RWPE2 (cell line): ENCODE data around the gene ORM1.

ENCODE experiments used
- ATAC-seq: fragments of 200-7000 bp; cut with Tn5 transposase; 3 replicates; pipeline ENCODE4 v1.9.1; 2021; ENCODE audit warnings: low read depth
- DNase-seq: peaks from one replicate; pipeline ENCODE4 v3.0.0-alpha.2; 2020; ENCODE audit warnings: low spot score
- H3K27ac ChIP-seq: fragments of 450-650 bp; 2 replicates; pipeline ENCODE4 v1.5.1; 2017; ENCODE audit warnings: mild to moderate bottlenecking; ENCODE audit not compliant: poor library complexity, severe bottlenecking
- H3K27me3 ChIP-seq: fragments of 250-450 bp; sonication (Bioruptor Pico); 2 replicates; pipeline ENCODE4 v1.5.1; 2021; ENCODE audit warnings: mild to moderate bottlenecking, moderate library complexity; ENCODE audit not compliant: insufficient read depth, poor library complexity, severe bottlenecking
- H3K36me3 ChIP-seq: fragments of 250-450 bp; sonication (Bioruptor Pico); 2 replicates; pipeline ENCODE4 v1.5.1; 2020; ENCODE audit warnings: low read depth, mild to moderate bottlenecking, moderate library complexity
- H3K4me1 ChIP-seq: fragments of 250-450 bp; sonication (Bioruptor Pico); 2 replicates; pipeline ENCODE4 v1.5.1; 2021; ENCODE audit warnings: mild to moderate bottlenecking, moderate library complexity; ENCODE audit not compliant: insufficient read depth, poor library complexity, severe bottlenecking
- H3K4me3 ChIP-seq: fragments of 250-450 bp; sonication (Bioruptor Pico); 2 replicates; pipeline ENCODE4 v1.5.1; 2021; ENCODE audit warnings: mild to moderate bottlenecking, moderate library complexity; ENCODE audit not compliant: severe bottlenecking
- H3K9me3 ChIP-seq: fragments of 250-450 bp; sonication (Bioruptor Pico); 2 replicates; pipeline ENCODE4 v1.5.1; 2021; ENCODE audit warnings: mild to moderate bottlenecking, moderate library complexity; ENCODE audit not compliant: severe bottlenecking
- TF ChIP-seq, protein P1 (sequence below): fragments of 450-650 bp; IDR thresholded peaks from one replicate; pipeline ENCODE4 v1.5.1; 2017; ENCODE audit warnings: mild to moderate bottlenecking, moderate library complexity; ENCODE audit not compliant: poor library complexity, severe bottlenecking

Gene ORM1

DNA sequence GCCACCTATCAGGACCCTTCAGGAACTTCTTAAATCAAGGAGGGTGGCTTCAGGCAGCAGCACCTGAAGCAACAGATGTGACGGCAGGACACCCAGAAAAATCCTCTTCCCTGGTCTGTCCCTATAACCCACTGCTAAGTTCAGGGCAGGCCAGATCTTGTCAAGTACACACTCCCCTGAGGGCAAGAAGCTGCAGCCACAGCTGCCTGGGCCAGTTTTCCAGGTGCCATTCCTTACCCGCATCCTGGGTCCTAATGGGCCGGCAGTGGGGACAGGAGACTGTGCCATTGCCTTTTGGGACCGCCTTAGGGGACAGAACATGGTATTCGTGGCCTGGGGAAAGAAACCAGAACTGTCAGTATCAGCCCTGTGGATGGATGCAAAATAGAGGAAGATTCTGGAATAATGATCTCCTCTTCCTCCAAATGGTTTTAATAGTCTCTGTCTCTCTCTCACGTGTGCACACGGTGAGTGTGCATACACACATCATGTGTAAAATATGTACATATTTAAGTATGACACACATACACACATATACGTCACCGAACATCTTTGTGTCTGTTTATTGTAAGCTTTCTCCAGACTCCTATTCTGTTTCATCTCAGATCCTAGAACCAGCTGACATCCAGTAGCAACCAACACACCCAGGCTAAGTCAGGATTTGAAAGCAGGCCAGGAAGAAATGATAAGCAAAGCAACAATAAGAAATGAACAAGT lies 20.7 kb downstream of the ORM1 start:
- H3K27me3 ChIP-seq: no peaks in the 10 kb centered on the region
- H3K9me3 ChIP-seq: no peaks in the 10 kb centered on the region
- DNase-seq: no peak
- H3K4me3 ChIP-seq: no peak overlapping the region
- H3K36me3 ChIP-seq: peaks cover 27% of the 10 kb centered on the region
- H3K27ac ChIP-seq: no peak overlapping the region
- H3K4me1 ChIP-seq: peaks cover 10% of the 10 kb centered on the region
- TF ChIP-seq, protein P1, sequence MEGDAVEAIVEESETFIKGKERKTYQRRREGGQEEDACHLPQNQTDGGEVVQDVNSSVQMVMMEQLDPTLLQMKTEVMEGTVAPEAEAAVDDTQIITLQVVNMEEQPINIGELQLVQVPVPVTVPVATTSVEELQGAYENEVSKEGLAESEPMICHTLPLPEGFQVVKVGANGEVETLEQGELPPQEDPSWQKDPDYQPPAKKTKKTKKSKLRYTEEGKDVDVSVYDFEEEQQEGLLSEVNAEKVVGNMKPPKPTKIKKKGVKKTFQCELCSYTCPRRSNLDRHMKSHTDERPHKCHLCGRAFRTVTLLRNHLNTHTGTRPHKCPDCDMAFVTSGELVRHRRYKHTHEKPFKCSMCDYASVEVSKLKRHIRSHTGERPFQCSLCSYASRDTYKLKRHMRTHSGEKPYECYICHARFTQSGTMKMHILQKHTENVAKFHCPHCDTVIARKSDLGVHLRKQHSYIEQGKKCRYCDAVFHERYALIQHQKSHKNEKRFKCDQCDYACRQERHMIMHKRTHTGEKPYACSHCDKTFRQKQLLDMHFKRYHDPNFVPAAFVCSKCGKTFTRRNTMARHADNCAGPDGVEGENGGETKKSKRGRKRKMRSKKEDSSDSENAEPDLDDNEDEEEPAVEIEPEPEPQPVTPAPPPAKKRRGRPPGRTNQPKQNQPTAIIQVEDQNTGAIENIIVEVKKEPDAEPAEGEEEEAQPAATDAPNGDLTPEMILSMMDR: no peak
- peak; percentile 50; the same call in 2 of the 3 replicates for ATAC-seq

DNA sequence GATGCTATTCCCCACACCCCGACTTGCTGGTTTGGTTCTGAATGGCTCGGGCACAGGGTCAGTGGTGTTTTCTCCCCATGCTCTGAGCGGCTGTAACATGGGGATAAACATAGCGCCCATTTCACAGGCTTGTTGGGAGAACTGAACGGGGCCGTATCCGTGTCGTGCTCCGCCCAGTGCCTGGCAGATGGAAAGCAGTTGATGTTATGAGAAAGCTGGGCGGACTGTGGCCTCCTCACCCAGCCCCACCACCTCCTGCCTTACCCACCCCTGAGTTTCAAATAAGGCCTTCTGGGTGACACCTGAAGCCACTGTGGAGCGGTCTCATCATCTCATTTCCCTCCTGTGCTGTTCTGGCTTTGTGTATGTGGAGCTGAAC lies 21.3 kb downstream of the ORM1 start:
- Histone ChIP-seq H3K9me3 (no peaks in the 10 kb centered on the region), H3K27ac (no peak overlapping the region), H3K36me3 (peaks cover 27% of the 10 kb centered on the region), H3K4me1 (peaks cover 13% of the 10 kb centered on the region), H3K4me3 (no peak overlapping the region), H3K27me3 (no peaks in the 10 kb centered on the region)
- DNase-seq (no peak), ATAC-seq (no peak)
- TF ChIP-seq, protein P1: no peak

DNA sequence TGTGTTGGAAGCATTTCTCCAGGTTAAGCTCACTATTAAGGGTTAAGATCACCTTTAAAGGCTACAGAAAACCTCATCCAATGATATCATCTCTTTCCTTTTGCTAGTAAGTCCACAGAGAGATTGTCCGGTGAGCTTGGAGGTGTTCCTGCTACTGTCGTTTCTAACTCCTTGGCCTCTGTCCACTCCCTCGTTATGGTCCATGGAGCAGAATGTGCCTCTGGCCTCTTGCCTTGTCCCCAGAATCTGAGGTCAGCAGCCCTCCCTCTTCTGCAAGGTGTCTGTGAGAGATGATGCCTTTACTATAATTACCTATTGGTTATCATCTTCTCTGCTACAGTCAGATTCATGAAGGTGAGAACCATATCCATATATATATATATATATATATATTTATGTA lies 21.8 kb downstream of the ORM1 start:
- Histone ChIP-seq H3K4me3 (no peak overlapping the region), H3K27ac (no peak overlapping the region), H3K4me1 (peaks cover 18% of the 10 kb centered on the region), H3K27me3 (no peaks in the 10 kb centered on the region), H3K9me3 (no peaks in the 10 kb centered on the region), H3K36me3 (peaks cover 27% of the 10 kb centered on the region)
- DNase-seq (no peak), ATAC-seq (no peak)
- TF ChIP-seq, protein P1: no peak

DNA sequence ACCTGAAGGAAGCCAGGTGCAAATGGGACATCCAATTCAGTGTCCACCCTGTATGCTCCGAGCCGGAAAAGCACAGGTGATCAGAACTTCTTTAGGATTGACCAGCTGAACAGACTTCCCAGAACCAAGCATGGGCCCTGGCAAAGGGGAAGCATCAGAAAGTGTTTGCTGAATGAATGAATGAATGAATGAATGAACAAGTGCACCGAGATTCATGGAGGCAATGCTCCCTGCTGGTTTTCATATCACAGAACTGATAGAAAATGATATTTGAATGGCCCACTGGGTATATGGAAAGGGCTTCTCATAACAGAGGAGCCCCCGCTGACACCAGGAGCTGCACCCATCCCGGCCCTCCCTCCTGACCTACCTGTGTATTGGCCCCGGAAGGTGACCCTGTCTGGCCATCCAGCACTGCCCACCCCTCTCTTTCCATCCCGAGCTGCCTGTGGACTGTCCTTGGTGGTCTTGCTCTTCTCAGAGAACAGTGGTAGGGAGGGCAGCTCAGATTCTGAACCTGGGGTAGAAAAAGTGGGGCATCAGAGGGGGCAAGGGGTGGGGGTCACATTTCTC lies 22.7 kb downstream of the ORM1 start:
- Histone ChIP-seq H3K27me3 (no peaks in the 10 kb centered on the region), H3K4me1 (peaks cover 18% of the 10 kb centered on the region), H3K36me3 (peaks cover 22% of the 10 kb centered on the region), H3K9me3 (no peaks in the 10 kb centered on the region), H3K4me3 (no peak overlapping the region), H3K27ac (no peak overlapping the region)
- ATAC-seq (no peak), DNase-seq (no peak)
- TF ChIP-seq, protein P1: no peak

DNA sequence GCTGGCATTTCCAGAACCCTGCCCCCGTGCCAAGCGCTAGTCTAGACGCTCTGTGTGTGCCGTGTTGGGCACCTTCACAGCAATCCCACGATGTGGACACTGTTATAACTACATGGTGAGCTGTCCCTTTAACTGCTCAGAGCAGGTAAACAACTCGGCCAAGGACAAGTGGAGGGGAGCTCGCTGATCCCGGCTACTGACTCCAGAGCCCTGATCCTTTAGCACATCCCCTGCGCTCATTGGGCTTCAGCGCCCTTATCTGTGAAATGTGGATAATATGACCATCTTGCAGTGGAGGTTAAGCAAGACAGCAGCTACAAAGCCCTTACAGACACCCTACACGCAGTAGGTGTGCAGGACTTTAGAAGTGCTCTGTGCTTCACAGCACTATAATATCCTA lies 23.2 kb downstream of the ORM1 start:
- H3K27me3 ChIP-seq: no peaks in the 10 kb centered on the region
- peaks cover 22% of the 10 kb centered on the region for H3K36me3 ChIP-seq
- TF ChIP-seq, protein P1: no peak
- no peak overlapping the region for H3K27ac ChIP-seq
- ATAC-seq: no peak
- DNase-seq: no peak
- H3K4me1 ChIP-seq: peaks cover 18% of the 10 kb centered on the region
- H3K4me3 ChIP-seq: no peak overlapping the region
- H3K9me3 ChIP-seq: no peaks in the 10 kb centered on the region
